ENCODE results near the gene KEAP1.

DNA sequence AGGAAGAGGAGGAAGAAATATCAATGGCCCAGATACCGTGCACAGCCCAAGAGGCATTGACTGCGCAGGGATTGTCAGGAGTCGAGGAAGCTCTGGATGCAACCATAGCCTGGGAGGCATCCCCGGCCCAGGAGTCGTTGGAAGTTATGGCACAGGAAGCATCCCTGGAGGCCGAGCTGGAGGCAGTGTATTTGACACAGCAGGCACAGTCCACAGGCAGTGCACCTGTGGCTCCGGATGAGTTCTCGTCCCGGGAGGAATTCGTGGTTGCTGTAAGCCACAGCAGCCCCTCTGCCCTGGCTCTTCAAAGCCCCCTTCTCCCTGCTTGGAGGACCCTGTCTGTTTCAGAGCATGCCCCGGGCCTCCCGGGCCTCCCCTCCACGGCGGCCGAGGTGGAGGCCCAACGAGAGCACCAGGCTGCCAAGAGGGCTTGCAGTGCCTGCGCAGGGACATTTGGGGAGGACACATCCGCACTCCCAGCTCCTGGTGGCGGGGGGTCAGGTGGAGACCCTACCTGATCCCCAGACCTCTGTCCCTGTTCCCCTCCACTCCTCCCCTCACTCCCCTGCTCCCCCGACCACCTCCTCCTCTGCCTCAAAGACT is 36.0 kb downstream of the KEAP1 start:
- TF ChIP-seq POLR2AphosphoS5 (IDR thresholded peaks at IDR 0.05) = no peak
- TF ChIP-seq POLR2A (IDR thresholded peaks at IDR 0.05; ENCODE audit: low read depth) = no peak
